OCI-LY1 (cell line): ENCODE results near the gene HEBP2.
"Not testable (repeated sequence)": the region's sequence is repeated elsewhere in the genome, so short reads cannot be mapped to it uniquely, and the experiment has no call there.

ENCODE experiments used
- H2AFZ ChIP-seq: fragments of 200-600 bp; sonication (generic), shearing (Covaris generic); 2 replicates; pipeline ENCODE4 v1.6.0; 2014; ENCODE audit warnings: antibody characterized with exemption, mild to moderate bottlenecking, low read length
- H3F3A ChIP-seq: fragments of 200-600 bp; sonication (generic), shearing (Covaris generic); 2 replicates; pipeline ENCODE4 v1.6.0; 2014; ENCODE audit warnings: mild to moderate bottlenecking, antibody characterized with exemption, low read length, moderate library complexity; ENCODE audit not compliant: insufficient read depth
- H3K27ac ChIP-seq: fragments of 200-600 bp; sonication (generic); 2 replicates; pipeline ENCODE4 v1.5.1; 2014; ENCODE audit warnings: low read length, mixed run types, mild to moderate bottlenecking, low read depth; ENCODE audit not compliant: poor library complexity, severe bottlenecking
- H3K27me3 ChIP-seq: fragments of 200-600 bp; sonication (generic); 2 replicates; pipeline ENCODE4 v1.6.0; 2014; ENCODE audit warnings: antibody characterized with exemption, mild to moderate bottlenecking, low read length, moderate library complexity; ENCODE audit not compliant: insufficient read depth
- H3K36me3 ChIP-seq: fragments of 200-600 bp; sonication (generic); 2 replicates; pipeline ENCODE4 v1.6.1; 2014; ENCODE audit warnings: mild to moderate bottlenecking, antibody characterized with exemption, low read length, moderate library complexity, mixed read lengths; ENCODE audit not compliant: insufficient read depth
- H3K4me1 ChIP-seq: fragments of 200-600 bp; sonication (generic); 2 replicates; pipeline ENCODE4 v1.5.1; 2014; ENCODE audit warnings: mild to moderate bottlenecking, low read length, moderate library complexity; ENCODE audit not compliant: insufficient read depth, severe bottlenecking
- H3K4me2 ChIP-seq: fragments of 200-600 bp; sonication (generic), shearing (Covaris generic); 2 replicates; pipeline ENCODE4 v1.6.1; 2014; ENCODE audit warnings: low read length
- H3K4me3 ChIP-seq: fragments of 200-600 bp; sonication (generic); 2 replicates; pipeline ENCODE4 v1.5.1; 2014; ENCODE audit warnings: low read length, low read depth, mild to moderate bottlenecking, mixed read lengths; ENCODE audit not compliant: poor library complexity, severe bottlenecking
- H3K79me2 ChIP-seq: fragments of 200-600 bp; shearing (Covaris generic); 2 replicates; pipeline ENCODE4 v1.6.1; 2016; ENCODE audit warnings: mixed run types, low read length, mixed read lengths; ENCODE audit not compliant: insufficient read depth
- H3K9ac ChIP-seq: fragments of 200-600 bp; sonication (generic), shearing (Covaris generic); 2 replicates; pipeline ENCODE4 v1.6.1; 2014; ENCODE audit warnings: mild to moderate bottlenecking, low read length, mixed read lengths
- H3K9me2 ChIP-seq: fragments of 200-600 bp; sonication (generic), shearing (Covaris generic); 2 replicates; pipeline ENCODE4 v1.6.1; 2014; ENCODE audit warnings: low read depth, mild to moderate bottlenecking, low read length, mixed read lengths
- H3K9me3 ChIP-seq: fragments of 200-600 bp; shearing (Covaris generic); 2 replicates; pipeline ENCODE4 v1.6.1; 2014; ENCODE audit warnings: low read length, mixed read lengths
- H4K20me1 ChIP-seq: fragments of 200-600 bp; sonication (generic), shearing (Covaris generic); 2 replicates; pipeline ENCODE4 v1.6.0; 2016; ENCODE audit warnings: mild to moderate bottlenecking, low read length; ENCODE audit not compliant: insufficient read depth
- CTCF ChIP-seq: fragments of 200-600 bp; sonication (generic), shearing (Covaris generic); IDR thresholded peaks from 2 replicates; pipeline ENCODE4 v1.5.1; 2017; ENCODE audit warnings: mild to moderate bottlenecking, antibody characterized with exemption, low read length, moderate library complexity, mixed read lengths
- EZH2 ChIP-seq: fragments of 200-600 bp; sonication (generic), shearing (Covaris generic); IDR thresholded peaks from 2 replicates; pipeline ENCODE4 v1.8.0; 2017; ENCODE audit warnings: borderline replicate concordance, mixed run types, mild to moderate bottlenecking, antibody characterized with exemption, low read length, moderate library complexity, mixed read lengths

The HEBP2 gene

GRCh38 chr6:138403801-138404665, at the start of gene HEBP2:
Gene HEBP2 (plus strand): TSS chr6:138404223. CDS start chr6:138404496, 273 bp downstream.
- Histone ChIP-seq H2AFZ (peak within 1 kb of the TSS; percentile 78), H3K79me2 (no peaks in the 10 kb centered on the region), H3K27me3 (no peaks in the 10 kb centered on the region), H3K9me3 (no peaks in the 10 kb centered on the region), H3K9ac (peak within 1 kb of the TSS; percentile 75), H4K20me1 (no peaks in the 10 kb centered on the region), H3K4me2 (peak within 1 kb of the TSS; percentile 95), H3K4me1 (peaks cover 23% of the 10 kb centered on the region), H3K36me3 (peaks cover 30% of the 10 kb centered on the region), H3K9me2 (no peaks in the 10 kb centered on the region), H3K4me3 (peak within 1 kb of the TSS; percentile 84), H3F3A (no peaks in the 10 kb centered on the region), H3K27ac (peak within 1 kb of the TSS; percentile 57)
- peak; percentile 64 for TF ChIP-seq CTCF
- no peak for TF ChIP-seq EZH2

- H3K27me3 ChIP-seq: no peaks in the 10 kb centered on the region
- H3K4me3 ChIP-seq: no peak overlapping the region
- H3K9me2 ChIP-seq: no peaks in the 10 kb centered on the region
- no peaks in the 10 kb centered on the region for H3F3A ChIP-seq
- no peaks in the 10 kb centered on the region for H3K4me1 ChIP-seq
- no peak overlapping the region for H2AFZ ChIP-seq
- no peaks in the 10 kb centered on the region for H4K20me1 ChIP-seq
- no peaks in the 10 kb centered on the region for H3K9me3 ChIP-seq
- no peaks in the 10 kb centered on the region for H3K79me2 ChIP-seq
- H3K9ac ChIP-seq: no peak overlapping the region
- H3K36me3 ChIP-seq: no peaks in the 10 kb centered on the region
- TF ChIP-seq EZH2 (no peak), CTCF (no peak)
- no peak overlapping the region for H3K27ac ChIP-seq
- no peak overlapping the region for H3K4me2 ChIP-seq
These were observed 46.1 kb upstream of the HEBP2 start for GRCh38 chr6:138357928-138358327.

- H2AFZ ChIP-seq, H3K9me3 ChIP-seq, H3K9me2 ChIP-seq, H3K4me1 ChIP-seq, H3K9ac ChIP-seq, H3K4me2 ChIP-seq, H3K27ac ChIP-seq, H4K20me1 ChIP-seq, H3K36me3 ChIP-seq, H3K79me2 ChIP-seq, H3F3A ChIP-seq, H3K27me3 ChIP-seq, H3K4me3 ChIP-seq: not testable (repeated sequence)
These were observed 35.3 kb upstream of the HEBP2 start for GRCh38 chr6:138368684-138369083.
